K562 (cell line): ENCODE measurements around the gene BDH2. TPM values are rescaled to one million over a fixed set of nuclear protein-coding genes. Genes with fewer than 3 reads are reported as not detected.

Source experiments
- ATAC-seq: fragments of 200-7000 bp; cut with Tn5 transposase; 3 replicates; pipeline ENCODE4 v1.9.1; 2020; ENCODE audit warnings: moderate library complexity
- BruUV-seq: library from RNA; stranded (reverse); fragments of 400-500 nt; replicated peaks from 2 replicates; lab custom pipeline; 2021; lab: Mats Ljungman, UMichigan
- CTCF ChIA-PET: fragments of 300-600 bp; formaldehyde crosslinking; extraction: SDS; loops from one replicate; lab custom pipeline; 2021; ENCODE audit warnings: low intra/inter-chr PET ratio; lab: Yijun Ruan, JAX
- POLR2A ChIA-PET: fragments of 300-600, 350-650 bp; sonication (Branson Sonifier 250); formaldehyde crosslinking; extraction: SDS; loops from one replicate; lab custom pipeline; 2021; ENCODE audit warnings: antibody characterized with exemption, inconsistent platforms; lab: Yijun Ruan, JAX
- DNase-seq, 4 experiments: peaks; one replicate each; pipeline versions ENCODE4 v3.0.0 to v3.0.0-alpha.2; 2011 to 2018; ENCODE audit warnings: low spot score in 3 of 4, mixed read lengths in 3 of 4; ENCODE audit errors: extremely low read depth in 1 of 4
- FAIRE-seq: peaks from 2 replicates; lab custom pipeline; 2011; peaks lifted over from hg19 to GRCh38; lab: Jason Lieb, UNC
- H2AFZ ChIP-seq: 2 replicates; pipeline ENCODE4 v1.6.0; 2011; ENCODE audit warnings: low read depth, low read length, control low read depth, inconsistent platforms
- H3K27ac ChIP-seq: fragments of 200-600 bp; 3 replicates; pipeline ENCODE4 v1.8.0; 2011; ENCODE audit warnings: low read depth, mild to moderate bottlenecking, control low read depth, inconsistent platforms, low read length, moderate library complexity, mixed read lengths; ENCODE audit errors: extremely low read depth
- H3K27me3 ChIP-seq, 2 experiments: fragments of 300-600 bp in 1 of 2; 2 replicates in 1 of 2; 3 replicates in 1 of 2; pipeline versions ENCODE4 v1.6.0 to v1.8.0; 2011; ENCODE audit warnings: inconsistent platforms in 2 of 2, low read length in 2 of 2, mild to moderate bottlenecking in 1 of 2, mixed read lengths in 1 of 2, moderate library complexity in 1 of 2; ENCODE audit not compliant: control insufficient read depth in 2 of 2, insufficient read depth in 2 of 2
- H3K36me3 ChIP-seq: fragments of 300-600 bp; 3 replicates; pipeline ENCODE4 v1.8.0; 2011; ENCODE audit warnings: mild to moderate bottlenecking, low read length, inconsistent platforms; ENCODE audit not compliant: control insufficient read depth, insufficient read depth
- H3K4me1 ChIP-seq, 2 experiments: fragments of 200-600 bp in 1 of 2; replicated peaks in 1 of 2; 2 replicates in 1 of 2; 3 replicates in 1 of 2; pipeline versions ENCODE4 v1.5.1 to v1.8.0; 2011; ENCODE audit warnings: inconsistent platforms in 2 of 2, low read length in 2 of 2, mild to moderate bottlenecking in 1 of 2, mixed read lengths in 1 of 2, moderate library complexity in 1 of 2; ENCODE audit not compliant: control insufficient read depth in 2 of 2, insufficient read depth in 2 of 2
- H3K4me2 ChIP-seq: 2 replicates; pipeline ENCODE4 v1.6.1; 2011; ENCODE audit warnings: low read length, control low read depth, inconsistent platforms, mixed read lengths; ENCODE audit not compliant: insufficient read depth
- H3K4me3 ChIP-seq: fragments of 200-600 bp; sonication (generic), shearing (Covaris generic); 2 replicates; pipeline ENCODE4 v1.5.1; 2016; ENCODE audit warnings: control low read depth, inconsistent platforms
- H3K79me2 ChIP-seq: fragments of 200-600 bp; 3 replicates; pipeline ENCODE4 v1.8.0; 2011; ENCODE audit warnings: low read length, inconsistent platforms; ENCODE audit not compliant: control insufficient read depth, insufficient read depth
- H3K9ac ChIP-seq, 2 experiments: 2 replicates each; pipeline versions ENCODE4 v1.6.0 to v1.6.1; 2011; ENCODE audit warnings: low read depth in 2 of 2, low read length in 2 of 2, control low read depth in 1 of 2, inconsistent platforms in 1 of 2, mild to moderate bottlenecking in 1 of 2, mixed read lengths in 1 of 2; ENCODE audit not compliant: insufficient read depth in 1 of 2
- H3K9me1 ChIP-seq: one replicate; pipeline ENCODE4 v1.6.0; 2011; ENCODE audit warnings: inconsistent platforms, mild to moderate bottlenecking, low read length, moderate library complexity; ENCODE audit not compliant: control insufficient read depth, insufficient read depth
- H3K9me3 ChIP-seq: replicated peaks from 2 replicates; pipeline ENCODE4 v1.5.1; 2011; ENCODE audit warnings: low read depth, low read length, inconsistent platforms; ENCODE audit not compliant: control insufficient read depth, insufficient read depth
- H4K20me1 ChIP-seq: replicated peaks from 2 replicates; pipeline ENCODE4 v1.6.1; 2011; ENCODE audit warnings: low read length, inconsistent platforms, mixed read lengths; ENCODE audit not compliant: control insufficient read depth, insufficient read depth
- BDP1 ChIP-seq: IDR thresholded peaks from 3 replicates; pipeline ENCODE4 v1.6.1; 2011; ENCODE audit not compliant: insufficient read length, insufficient read depth
- CEBPG ChIP-seq, 3 experiments: fragments of 200-800 bp in 1 of 3; sonication (Bioruptor generic) in 1 of 3; sonication (generic) in 1 of 3; formaldehyde crosslinking in 1 of 3; IDR thresholded peaks in 2 of 3; conservative IDR thresholded peaks in 1 of 3; 2 replicates each; pipeline versions ENCODE4 v1.6.1 to v1.8.0; 2016 to 2022; ENCODE audit warnings: missing compliant biosample characterization in 2 of 3, missing genetic modification characterization in 2 of 3, mild to moderate bottlenecking in 1 of 3, missing genetic modification reagents in 1 of 3
- RHOXF2B ChIP-seq: fragments of 250-450 bp; sonication (Bioruptor Pico); conservative IDR thresholded peaks from 2 replicates; pipeline ENCODE4 v1.5.1; 2021
- ZBED1 ChIP-seq: IDR thresholded peaks from 2 replicates; pipeline ENCODE4 v1.6.1; 2014
- ZNF644 ChIP-seq: fragments of 200-800 bp; sonication (Bioruptor generic); IDR thresholded peaks from 2 replicates; pipeline ENCODE4 v1.6.1; 2016; ENCODE audit warnings: low read depth, missing genetic modification characterization, missing compliant biosample characterization
- WGBS: fragments of 100-300 bp; shearing (Covaris generic); methylation state at CpG from one replicate; pipeline ENCODE4 v1.1.6; 2016; ENCODE audit warnings: low coverage, mixed read lengths; ENCODE audit not compliant: insufficient coverage; ENCODE audit errors: missing lambda C conversion rate; 5-methylcytosine and 5-hydroxymethylcytosine counted together
- in situ Hi-C: fragments of 300-500 bp; cut with MboI; formaldehyde crosslinking; loops from 4 replicates; pipeline ENCODE4 v1.15.0; 2018; ENCODE audit warnings: inconsistent platforms, mixed read lengths
- intact Hi-C: fragments of 100-400 bp; cut with micrococcal nuclease; formaldehyde crosslinking; loops from 2 replicates; pipeline ENCODE4 v1.14.2; 2022
- polyA plus RNA-seq, 8 experiments: library from polyadenylated mRNA; depleted of rRNA in 4 of 8; stranded (reverse) in 5 of 8; unstranded in 3 of 8; fragments of >200 nt; fragmentation: Nextera tagmentation in 2 of 8; fragmentation: Illumina TruSeq in 1 of 8; extraction: Ambion mirVana in 2 of 8; extraction: Trizol in 1 of 8; gene quantifications; 2 replicates each; pipeline versions ENCODE4 v1.2.1 to v1.2.3, GENCODE V29; 2011 to 2014; ENCODE audit warnings: inconsistent platforms in 1 of 8, missing spikeins in 1 of 8
- total RNA-seq, 7 experiments: library from RNA; depleted of rRNA in 6 of 7; stranded (reverse); fragments of >200 nt in 6 of 7; fragmentation: Illumina TruSeq in 2 of 7; extraction: Trizol in 2 of 7; gene quantifications; 2 replicates each; pipeline versions ENCODE4 v1.2.1 to v1.2.3, GENCODE V29; 2011 to 2021; ENCODE audit warnings: low replicate concordance in 1 of 7
- TF ChIP-seq, protein P1 (sequence below): IDR thresholded peaks from 2 replicates; pipeline ENCODE4 v1.6.1; 2012; ENCODE audit warnings: low read depth, low read length, improper control_type of control experiment, borderline replicate concordance
- TF ChIP-seq, protein P2 (sequence below): sonication (generic); formaldehyde crosslinking; IDR thresholded peaks from 2 replicates; pipeline ENCODE4 v1.8.1; 2023; ENCODE audit warnings: mild to moderate bottlenecking, missing genetic modification reagents
- TF ChIP-seq, protein P3 (sequence below): fragments of 450-650 bp; IDR thresholded peaks from 2 replicates; pipeline ENCODE4 v1.6.1; 2016; ENCODE audit warnings: mild to moderate bottlenecking, moderate library complexity

Gene BDH2
- total and polyA plus RNA-seq, 9 of the 15 experiments (the other 6 are each of a cell fraction or from before 2014, with no cell fraction given), result 4.9 to 17.9 (median 9.1) TPM

DNA sequence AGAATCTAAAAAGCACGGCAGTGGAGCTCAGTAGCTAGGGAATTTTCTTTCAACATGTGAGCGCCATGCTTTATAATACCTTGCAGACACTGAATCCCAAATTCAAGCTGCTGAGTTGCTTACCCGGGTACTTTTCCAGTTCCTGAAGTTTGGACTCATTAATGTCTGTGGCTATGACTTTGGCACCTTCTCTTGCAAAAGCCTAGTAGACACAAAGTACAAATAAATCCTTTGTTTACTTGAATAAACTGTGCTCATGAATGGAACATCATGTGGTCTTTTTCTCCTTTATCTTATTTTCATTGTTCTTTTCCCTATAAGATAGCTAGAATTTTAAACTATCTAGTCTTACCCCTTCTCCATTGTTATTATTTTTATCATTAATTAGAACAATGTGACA, 4.6 kb downstream of the BDH2 start:
- Histone ChIP-seq H3K79me2 (no peaks in the 10 kb centered on the region), H3K9ac (no peak overlapping the region), H3K9me3 (no peaks in the 10 kb centered on the region), H2AFZ (no peak overlapping the region), H4K20me1 (no peaks in the 10 kb centered on the region), H3K4me2 (no peak overlapping the region), H3K4me3 (no peak overlapping the region), H3K36me3 (no peaks in the 10 kb centered on the region), H3K9me1 (no peaks in the 10 kb centered on the region), H3K27ac (no peak overlapping the region), H3K4me1 (no peaks in the 10 kb centered on the region), H3K27me3 (no peaks in the 10 kb centered on the region)
- DNase-seq (no peak), ATAC-seq (no peak), FAIRE-seq (peak; percentile 6)
- no TSS peak for BruUV-seq
- intact Hi-C loops (loop anchor here (5.0 to 10.0 kb wide), 3 partner anchors 268 to 840 kb away; partner anchors contain the start of gene UBE2D3), in situ Hi-C loops (no loop called here)
- CTCF ChIA-PET, result no interaction called here
- POLR2A ChIA-PET, result interaction anchor here (0.6 kb wide), 1 partner anchor 265 kb away, joined by 3 read pairs; no protein-coding TSS in a partner anchor
- 59% methylated on average over 3 of the region's 3 CpGs for WGBS
- TF ChIP-seq RHOXF2B (CRISPR knock-in tag) (no peak), ZBED1 (no peak), BDP1 (no peak), ZNF644 (tag) (no peak), CEBPG (CRISPR knock-in tag; IDR thresholded peaks at IDR 0.05) (no peak), CEBPG (tag; conservative IDR thresholded peaks at IDR 0.05 in 1 of 2, IDR thresholded peaks at IDR 0.05 in 1 of 2) (no peak)
- TF ChIP-seq, protein P1, sequence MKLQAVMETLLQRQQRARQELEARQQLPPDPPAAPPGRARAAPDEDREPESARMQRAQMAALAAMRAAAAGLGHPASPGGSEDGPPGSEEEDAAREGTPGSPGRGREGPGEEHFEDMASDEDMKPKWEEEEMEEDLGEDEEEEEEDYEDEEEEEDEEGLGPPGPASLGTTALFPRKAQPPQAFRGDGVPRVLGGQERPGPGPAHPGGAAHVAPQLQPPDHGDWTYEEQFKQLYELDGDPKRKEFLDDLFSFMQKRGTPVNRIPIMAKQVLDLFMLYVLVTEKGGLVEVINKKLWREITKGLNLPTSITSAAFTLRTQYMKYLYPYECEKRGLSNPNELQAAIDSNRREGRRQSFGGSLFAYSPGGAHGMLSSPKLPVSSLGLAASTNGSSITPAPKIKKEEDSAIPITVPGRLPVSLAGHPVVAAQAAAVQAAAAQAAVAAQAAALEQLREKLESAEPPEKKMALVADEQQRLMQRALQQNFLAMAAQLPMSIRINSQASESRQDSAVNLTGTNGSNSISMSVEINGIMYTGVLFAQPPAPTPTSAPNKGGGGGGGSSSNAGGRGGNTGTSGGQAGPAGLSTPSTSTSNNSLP, result no peak
- TF ChIP-seq, protein P2, sequence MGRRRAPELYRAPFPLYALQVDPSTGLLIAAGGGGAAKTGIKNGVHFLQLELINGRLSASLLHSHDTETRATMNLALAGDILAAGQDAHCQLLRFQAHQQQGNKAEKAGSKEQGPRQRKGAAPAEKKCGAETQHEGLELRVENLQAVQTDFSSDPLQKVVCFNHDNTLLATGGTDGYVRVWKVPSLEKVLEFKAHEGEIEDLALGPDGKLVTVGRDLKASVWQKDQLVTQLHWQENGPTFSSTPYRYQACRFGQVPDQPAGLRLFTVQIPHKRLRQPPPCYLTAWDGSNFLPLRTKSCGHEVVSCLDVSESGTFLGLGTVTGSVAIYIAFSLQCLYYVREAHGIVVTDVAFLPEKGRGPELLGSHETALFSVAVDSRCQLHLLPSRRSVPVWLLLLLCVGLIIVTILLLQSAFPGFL (CRISPR knock-in tag), result no peak
- TF ChIP-seq, protein P3, sequence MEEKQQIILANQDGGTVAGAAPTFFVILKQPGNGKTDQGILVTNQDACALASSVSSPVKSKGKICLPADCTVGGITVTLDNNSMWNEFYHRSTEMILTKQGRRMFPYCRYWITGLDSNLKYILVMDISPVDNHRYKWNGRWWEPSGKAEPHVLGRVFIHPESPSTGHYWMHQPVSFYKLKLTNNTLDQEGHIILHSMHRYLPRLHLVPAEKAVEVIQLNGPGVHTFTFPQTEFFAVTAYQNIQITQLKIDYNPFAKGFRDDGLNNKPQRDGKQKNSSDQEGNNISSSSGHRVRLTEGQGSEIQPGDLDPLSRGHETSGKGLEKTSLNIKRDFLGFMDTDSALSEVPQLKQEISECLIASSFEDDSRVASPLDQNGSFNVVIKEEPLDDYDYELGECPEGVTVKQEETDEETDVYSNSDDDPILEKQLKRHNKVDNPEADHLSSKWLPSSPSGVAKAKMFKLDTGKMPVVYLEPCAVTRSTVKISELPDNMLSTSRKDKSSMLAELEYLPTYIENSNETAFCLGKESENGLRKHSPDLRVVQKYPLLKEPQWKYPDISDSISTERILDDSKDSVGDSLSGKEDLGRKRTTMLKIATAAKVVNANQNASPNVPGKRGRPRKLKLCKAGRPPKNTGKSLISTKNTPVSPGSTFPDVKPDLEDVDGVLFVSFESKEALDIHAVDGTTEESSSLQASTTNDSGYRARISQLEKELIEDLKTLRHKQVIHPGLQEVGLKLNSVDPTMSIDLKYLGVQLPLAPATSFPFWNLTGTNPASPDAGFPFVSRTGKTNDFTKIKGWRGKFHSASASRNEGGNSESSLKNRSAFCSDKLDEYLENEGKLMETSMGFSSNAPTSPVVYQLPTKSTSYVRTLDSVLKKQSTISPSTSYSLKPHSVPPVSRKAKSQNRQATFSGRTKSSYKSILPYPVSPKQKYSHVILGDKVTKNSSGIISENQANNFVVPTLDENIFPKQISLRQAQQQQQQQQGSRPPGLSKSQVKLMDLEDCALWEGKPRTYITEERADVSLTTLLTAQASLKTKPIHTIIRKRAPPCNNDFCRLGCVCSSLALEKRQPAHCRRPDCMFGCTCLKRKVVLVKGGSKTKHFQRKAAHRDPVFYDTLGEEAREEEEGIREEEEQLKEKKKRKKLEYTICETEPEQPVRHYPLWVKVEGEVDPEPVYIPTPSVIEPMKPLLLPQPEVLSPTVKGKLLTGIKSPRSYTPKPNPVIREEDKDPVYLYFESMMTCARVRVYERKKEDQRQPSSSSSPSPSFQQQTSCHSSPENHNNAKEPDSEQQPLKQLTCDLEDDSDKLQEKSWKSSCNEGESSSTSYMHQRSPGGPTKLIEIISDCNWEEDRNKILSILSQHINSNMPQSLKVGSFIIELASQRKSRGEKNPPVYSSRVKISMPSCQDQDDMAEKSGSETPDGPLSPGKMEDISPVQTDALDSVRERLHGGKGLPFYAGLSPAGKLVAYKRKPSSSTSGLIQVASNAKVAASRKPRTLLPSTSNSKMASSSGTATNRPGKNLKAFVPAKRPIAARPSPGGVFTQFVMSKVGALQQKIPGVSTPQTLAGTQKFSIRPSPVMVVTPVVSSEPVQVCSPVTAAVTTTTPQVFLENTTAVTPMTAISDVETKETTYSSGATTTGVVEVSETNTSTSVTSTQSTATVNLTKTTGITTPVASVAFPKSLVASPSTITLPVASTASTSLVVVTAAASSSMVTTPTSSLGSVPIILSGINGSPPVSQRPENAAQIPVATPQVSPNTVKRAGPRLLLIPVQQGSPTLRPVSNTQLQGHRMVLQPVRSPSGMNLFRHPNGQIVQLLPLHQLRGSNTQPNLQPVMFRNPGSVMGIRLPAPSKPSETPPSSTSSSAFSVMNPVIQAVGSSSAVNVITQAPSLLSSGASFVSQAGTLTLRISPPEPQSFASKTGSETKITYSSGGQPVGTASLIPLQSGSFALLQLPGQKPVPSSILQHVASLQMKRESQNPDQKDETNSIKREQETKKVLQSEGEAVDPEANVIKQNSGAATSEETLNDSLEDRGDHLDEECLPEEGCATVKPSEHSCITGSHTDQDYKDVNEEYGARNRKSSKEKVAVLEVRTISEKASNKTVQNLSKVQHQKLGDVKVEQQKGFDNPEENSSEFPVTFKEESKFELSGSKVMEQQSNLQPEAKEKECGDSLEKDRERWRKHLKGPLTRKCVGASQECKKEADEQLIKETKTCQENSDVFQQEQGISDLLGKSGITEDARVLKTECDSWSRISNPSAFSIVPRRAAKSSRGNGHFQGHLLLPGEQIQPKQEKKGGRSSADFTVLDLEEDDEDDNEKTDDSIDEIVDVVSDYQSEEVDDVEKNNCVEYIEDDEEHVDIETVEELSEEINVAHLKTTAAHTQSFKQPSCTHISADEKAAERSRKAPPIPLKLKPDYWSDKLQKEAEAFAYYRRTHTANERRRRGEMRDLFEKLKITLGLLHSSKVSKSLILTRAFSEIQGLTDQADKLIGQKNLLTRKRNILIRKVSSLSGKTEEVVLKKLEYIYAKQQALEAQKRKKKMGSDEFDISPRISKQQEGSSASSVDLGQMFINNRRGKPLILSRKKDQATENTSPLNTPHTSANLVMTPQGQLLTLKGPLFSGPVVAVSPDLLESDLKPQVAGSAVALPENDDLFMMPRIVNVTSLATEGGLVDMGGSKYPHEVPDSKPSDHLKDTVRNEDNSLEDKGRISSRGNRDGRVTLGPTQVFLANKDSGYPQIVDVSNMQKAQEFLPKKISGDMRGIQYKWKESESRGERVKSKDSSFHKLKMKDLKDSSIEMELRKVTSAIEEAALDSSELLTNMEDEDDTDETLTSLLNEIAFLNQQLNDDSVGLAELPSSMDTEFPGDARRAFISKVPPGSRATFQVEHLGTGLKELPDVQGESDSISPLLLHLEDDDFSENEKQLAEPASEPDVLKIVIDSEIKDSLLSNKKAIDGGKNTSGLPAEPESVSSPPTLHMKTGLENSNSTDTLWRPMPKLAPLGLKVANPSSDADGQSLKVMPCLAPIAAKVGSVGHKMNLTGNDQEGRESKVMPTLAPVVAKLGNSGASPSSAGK, result no peak
